ENCODE data around the gene ERGIC3.
"Not testable (repeated sequence)": the region's sequence is repeated elsewhere in the genome, so short reads cannot be mapped to it uniquely, and the experiment has no call there.

- not testable (repeated sequence) for TF ChIP-seq CTCF (IDR thresholded peaks at IDR 0.05; ENCODE audit: extremely low read depth in 1 of 2, insufficient read depth in 1 of 2, low read depth in 1 of 2, low read length in 2 of 2); GATA2 (IDR thresholded peaks at IDR 0.05; ENCODE audit: insufficient read depth, insufficient read length, low read depth, low read length); MYC (IDR thresholded peaks at IDR 0.05; ENCODE audit: low read depth, low read length)
Measured at GRCh38 chr20:35517767-35518166, 24.1 kb upstream of the ERGIC3 start.
